ENCODE results near the gene LGI4. TPM values are rescaled to one million over a fixed set of nuclear protein-coding genes. Genes with fewer than 3 reads are reported as not detected.

The LGI4 gene
- total RNA-seq, result 244 TPM

DNA sequence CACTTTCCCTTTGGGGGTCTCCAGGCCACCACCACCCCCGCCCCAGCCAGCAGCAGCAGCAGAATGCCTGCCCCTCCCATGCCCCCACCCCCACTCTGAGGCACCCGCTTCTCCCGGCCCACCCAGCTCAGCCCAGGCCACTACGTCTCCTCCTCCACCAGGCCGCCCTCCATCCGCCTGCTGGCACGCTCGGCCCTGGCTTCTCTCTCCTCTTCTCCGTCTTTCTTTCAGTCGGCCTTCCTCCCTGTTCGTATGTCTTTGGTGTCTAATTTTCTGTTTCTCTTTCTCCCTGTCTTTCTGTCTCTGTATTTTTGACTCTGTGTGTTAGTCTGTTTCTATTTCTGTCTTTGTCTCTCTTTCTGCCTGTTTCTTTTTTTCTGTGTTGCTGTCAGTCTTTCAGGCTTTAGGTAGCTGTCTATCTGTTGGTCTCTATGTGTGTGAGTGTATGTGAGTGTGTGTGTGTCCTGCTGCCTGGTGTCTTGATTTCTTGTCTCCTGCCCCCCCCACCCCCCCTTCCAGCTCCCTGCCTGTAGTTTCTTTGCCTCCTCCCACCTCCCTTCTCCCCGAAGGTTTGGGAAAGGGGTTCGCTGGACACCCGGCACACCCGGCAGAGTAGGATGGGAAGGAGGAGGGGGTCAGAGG is at the start of gene LGI4:
LGI4 (minus strand) TSS at position 459 of the 642 bp plus-strand sequence; CDS start at position 80, 379 bp downstream.
- intact Hi-C loops (cut with DNase I), result no loop called here
- DNase-seq (ENCODE audit: low spot score) (no peak), ATAC-seq (peak; percentile 2)

DNA sequence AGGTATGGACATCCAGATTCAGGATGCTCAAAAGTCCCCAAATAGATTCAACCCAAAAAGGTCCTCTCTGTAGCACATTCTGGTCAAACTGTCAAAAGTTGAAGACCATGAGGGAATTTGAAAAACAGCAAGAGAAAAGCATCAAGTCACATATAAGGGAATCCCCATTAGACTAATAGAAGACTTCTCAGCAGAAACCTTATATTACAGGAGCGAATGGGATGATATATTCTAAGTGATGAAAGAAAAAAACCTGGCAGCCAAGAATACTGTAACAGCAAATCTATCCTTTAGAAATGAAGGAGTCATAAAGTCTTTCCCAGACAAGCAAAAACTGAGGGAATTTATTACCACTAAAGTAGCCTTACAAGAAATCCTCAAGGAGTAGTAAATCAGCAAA is 49.4 kb upstream of the LGI4 start:
- ATAC-seq, result no peak
- intact Hi-C loops (cut with DNase I), result no loop called here
- no peak for DNase-seq (ENCODE audit: low spot score)

DNA sequence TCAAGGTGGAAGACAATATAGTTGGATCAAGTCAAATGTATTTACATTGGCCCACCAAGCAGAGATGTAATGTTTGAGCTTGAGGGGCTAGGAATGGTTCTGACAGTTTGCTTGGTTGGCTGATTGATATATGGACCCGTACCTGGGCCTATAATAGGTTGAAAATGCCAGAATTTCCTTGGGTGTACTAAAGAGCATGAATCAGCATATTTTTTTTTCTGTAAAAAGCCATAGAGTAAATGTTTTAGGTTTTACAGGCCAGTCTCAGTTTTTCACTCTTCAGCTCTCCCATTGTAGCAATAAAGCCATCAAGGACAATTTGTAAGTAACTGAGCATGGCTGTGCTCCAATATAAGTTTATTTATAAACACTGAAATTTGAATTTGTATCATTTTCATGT is 46.5 kb upstream of the LGI4 start:
- DNase-seq (ENCODE audit: low spot score), result no peak
- no peak for ATAC-seq
- intact Hi-C loops (cut with DNase I), result no loop called here

DNA sequence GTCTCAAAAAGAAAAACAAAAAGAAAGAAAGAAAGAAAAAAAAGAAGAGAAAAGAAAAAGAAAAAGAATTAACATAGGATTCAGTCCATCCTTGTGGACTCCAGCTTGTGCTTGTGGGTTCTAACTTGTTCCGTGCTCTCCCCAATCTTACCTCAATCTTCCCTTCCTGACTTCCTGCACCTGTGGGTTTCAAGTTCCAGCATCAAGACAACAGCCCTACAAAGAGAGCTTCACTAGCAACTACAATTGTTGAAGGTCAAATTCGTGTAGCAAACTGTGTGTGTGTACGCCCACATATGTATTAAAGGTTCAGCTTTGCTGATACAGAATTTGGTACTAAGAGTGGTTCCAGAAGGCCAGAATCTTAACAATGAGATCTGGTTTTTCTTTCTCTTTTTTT is 45.0 kb upstream of the LGI4 start:
- intact Hi-C loops (cut with DNase I), result no loop called here
- ATAC-seq (no peak), DNase-seq (ENCODE audit: low spot score) (no peak)

DNA sequence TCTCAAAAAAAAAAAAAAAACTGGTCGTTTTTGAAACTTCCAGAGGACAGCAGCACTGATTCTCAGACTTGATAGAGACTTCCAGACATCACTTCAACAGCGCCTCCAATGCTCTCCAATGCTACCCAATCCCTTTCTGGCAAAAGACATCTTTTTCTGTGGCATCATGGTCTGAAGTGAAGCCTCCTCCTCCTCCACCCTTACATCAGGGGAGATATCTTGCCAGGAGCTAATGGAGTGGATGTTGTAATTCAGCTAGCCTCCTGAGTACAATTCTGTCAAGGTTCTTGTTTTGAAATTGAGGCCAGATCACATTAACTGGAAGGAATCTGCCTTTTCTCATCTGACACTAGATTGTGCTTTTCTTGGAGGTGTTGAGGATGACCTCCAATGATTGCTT is 43.8 kb upstream of the LGI4 start:
- peak; percentile 86 for ATAC-seq
- intact Hi-C loops (cut with DNase I), result no loop called here
- DNase-seq (ENCODE audit: low spot score), result no peak

DNA sequence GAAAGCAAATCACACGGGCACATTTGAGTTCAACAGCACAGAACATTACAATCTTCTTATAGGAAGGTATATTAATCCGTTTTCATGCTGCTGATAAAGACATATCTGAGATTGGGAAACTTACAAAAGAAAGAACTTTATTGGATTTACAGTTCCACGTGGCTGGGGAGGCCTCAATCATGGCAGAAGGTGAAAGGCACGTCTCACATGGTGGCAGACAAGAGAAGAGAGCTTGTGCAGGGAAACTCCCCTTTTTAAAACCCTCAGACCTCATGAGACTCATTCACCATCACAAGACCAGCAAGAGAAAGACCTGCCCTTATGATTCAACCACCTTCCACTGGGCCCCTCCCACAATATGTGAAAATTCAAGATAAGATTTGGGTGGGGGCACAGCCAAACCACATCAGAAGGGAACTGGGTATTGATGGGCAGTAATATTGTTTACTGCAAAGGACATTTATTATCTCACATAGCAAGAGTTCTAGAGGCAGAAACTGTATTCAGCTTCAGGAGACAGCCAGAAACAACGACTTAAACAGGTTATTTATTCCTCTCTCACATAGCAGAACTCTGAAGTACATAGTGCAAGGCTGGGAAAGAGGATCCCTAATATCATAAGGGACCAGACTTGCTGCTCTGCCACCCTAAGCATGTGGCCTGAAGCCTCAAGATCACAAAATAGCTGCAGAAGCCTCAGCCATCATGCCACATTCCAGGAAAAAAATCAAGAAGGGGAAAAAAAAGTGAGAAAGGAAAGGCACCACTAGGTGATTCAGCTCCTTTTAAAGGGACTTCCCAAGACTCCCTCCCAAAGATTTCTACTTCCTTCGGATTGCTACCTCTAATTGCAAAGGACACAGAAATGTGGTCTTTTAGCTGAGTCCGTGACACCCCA is 42.8 kb upstream of the LGI4 start:
- DNase-seq (ENCODE audit: low spot score), result no peak
- intact Hi-C loops (cut with DNase I), result no loop called here
- no peak for ATAC-seq

DNA sequence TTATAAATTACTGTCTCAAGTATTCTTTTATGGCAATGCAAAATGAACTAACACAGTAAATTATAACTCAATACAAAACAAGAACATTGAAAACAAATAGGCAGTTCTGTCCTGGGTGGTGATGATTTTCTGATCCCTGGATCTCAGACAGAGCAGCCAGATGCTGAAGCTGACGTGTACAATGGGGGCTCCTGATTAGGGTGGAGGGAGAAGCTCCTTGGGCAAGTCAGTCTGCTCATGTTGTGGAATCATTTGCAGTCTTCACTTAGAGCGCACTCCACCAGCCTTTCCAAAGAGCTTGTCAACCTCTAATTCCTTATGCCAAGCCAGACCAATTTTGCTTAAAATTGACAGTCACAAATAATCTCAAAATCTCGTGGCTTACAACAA is 41.3 kb upstream of the LGI4 start:
- ATAC-seq (no peak), DNase-seq (ENCODE audit: low spot score) (no peak)
- intact Hi-C loops (cut with DNase I), result no loop called here

DNA sequence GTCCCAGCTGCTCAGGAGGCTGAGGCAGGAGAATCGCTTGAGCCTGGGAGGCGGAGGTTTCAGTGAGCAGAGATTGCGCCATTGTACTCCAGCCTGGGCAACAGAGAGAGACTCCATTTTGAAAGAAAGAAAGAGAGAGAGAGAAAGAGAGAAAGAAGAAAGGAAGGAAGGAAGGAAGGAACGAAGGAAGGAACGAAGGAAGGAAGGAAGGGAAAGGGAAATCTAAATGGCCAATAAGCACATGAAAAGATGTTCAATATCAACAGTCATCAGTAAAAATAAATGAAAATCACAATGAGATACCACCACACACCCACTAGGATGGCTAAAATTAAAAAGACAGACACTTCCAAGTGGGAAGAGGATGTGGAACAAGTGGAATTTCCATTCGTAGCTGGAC is 39.4 kb upstream of the LGI4 start:
- DNase-seq (ENCODE audit: low spot score) (no peak), ATAC-seq (no peak)
- intact Hi-C loops (cut with DNase I), result no loop called here

DNA sequence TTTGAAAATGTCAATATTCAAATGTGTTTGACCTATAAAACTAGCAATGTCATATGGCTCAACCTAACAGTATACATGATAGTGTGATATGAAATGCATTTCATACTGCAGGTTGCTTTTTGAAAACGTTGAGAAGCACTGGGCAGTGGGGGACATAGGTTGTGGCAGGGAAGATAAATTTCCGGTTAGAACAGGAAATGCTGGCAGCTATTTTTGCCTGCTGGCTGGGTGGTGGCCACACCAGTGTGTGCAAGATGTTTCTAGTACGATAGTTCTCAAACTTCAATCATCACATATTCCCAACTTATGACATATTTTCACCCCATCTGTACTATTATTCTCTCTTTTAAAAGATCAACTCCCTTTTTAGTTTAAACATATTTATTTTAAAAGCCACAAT is 36.9 kb upstream of the LGI4 start:
- ATAC-seq, result no peak
- no peak for DNase-seq (ENCODE audit: low spot score)
- intact Hi-C loops (cut with DNase I), result no loop called here

DNA sequence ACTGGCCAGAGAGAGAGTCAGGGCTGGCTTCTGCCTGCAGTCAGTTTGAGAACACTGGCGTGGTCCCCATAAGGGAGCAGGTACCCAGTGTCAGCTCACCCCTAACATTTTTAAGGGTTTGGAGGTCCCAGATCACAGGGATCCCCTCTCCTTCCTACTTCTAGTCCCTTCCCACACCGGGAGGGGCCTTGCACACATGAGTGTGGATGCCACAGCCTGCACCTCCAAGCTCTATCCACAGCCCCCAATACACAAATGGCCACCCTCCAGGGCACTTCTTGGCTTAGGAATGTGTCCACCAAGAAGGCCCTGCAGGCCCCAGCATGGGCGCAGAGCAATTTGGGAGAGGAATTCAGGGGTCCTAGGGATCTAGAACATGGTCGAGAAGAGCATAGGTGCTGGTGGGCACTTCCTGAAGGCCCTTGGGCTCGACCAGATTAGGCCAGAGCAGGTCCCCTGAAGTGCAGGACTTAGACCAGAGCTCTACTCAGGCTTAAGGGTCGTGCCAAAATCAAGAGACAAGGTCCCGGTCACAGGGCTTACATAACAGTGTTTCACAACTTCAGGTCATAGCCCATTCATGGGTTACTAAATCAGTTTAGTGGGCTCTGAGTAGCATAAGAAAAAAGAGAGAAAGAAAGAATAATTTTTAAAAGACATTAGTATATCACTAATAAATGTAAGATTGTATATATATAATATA is 35.7 kb upstream of the LGI4 start:
- ATAC-seq (peak; percentile 85), DNase-seq (ENCODE audit: low spot score) (no peak)
- intact Hi-C loops (cut with DNase I), result no loop called here

DNA sequence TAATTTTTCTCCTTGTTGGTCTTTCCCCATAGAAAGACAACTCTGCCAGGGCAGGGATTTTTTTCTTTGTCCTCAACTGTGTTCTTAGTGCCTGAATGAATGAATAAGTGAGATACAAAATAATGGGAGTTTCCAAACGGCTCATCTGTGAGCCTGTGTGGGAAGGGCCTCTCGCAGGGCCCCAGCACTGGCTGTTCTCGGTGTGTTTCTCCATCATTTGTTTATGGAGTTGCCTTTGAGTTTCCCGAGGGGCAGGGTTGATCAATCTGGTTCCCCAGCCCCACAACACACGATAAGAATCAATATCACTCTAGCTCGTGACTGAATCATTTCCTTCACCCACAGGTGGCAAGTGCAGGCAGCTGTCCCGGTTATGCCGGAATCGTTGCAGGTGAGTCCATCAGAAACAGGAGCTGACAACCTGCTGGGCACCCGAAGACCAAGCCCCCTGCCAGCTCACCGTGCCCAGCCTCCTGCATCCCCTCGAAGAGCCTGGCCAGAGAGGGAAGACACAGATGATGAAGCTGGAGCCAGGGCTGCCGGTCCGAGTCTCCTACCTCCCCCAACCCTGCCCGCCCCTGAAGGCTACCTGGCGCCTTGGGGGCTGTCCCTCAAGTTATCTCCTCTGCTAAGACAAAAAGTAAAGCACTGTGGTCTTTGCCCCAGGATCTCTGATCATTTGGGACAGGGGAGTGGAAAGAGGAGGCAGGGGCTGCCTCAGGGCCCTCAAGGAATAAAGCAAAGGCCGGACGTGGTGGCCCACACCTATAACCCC is 34.5 kb upstream of the LGI4 start:
- ATAC-seq, result peak; percentile 34
- intact Hi-C loops (cut with DNase I), result no loop called here
- DNase-seq (ENCODE audit: low spot score), result no peak

DNA sequence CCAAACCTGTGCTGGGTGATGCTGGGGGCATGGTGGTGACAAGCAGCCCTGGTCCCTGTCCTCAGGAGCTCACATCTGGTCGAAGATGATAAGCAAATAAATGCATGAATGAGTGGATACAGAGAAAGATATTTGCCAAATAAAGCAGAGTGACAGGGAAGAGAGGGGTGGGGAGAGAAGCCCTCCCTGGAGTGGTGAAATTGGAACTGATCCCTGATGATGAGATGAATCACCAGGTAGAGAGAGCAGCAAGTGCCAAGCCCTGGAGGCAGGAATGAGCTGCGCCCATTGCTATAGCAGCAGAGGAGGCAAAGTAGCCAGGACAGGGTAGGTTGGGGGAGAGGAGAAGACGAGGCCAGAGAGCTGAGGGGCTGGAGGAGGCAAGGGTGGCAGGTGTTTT is 33.3 kb upstream of the LGI4 start:
- intact Hi-C loops (cut with DNase I), result no loop called here
- DNase-seq (ENCODE audit: low spot score), result no peak
- no peak for ATAC-seq

DNA sequence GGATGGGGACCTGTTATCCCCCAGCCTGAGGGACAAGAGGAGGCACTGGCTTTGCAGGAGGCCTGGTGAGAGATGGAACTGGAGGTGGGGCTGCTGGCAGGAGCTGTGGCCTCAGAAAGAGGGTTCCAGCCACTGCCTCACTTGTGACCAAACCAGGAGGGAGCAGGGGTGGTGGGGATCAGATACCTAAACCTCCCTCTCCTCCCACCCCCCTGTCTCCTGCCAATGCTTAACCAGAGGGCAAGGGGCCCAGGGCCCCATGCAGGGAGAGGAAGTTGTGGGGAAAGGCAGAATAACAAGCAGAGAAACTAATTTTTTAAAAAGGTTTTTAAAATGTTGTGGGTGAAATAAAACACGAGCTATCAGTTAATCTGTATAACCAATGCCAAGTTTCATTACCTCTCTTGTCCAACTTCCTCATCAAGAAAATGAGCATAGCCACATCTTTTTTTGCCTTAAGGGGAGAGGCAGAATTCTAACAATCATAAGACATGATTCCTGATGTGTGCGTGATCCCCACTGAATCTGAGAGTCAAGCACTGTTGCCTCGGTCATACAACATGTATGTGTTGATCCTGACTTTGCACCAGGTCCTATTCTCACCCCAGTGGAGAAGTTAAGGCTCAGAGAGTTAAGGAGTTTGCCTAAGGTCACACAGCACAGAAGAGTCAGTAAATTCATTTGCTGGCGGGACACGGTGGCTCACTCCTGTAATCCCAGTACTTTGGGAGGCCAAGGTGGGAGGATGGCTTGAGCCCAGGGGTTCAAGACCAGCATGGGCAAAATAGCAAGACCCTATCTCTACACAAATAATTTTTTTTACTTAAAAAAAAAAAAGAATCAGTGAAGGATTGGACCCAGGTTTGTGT is 32.6 kb upstream of the LGI4 start:
- intact Hi-C loops (cut with DNase I), result no loop called here
- ATAC-seq, result no peak
- no peak for DNase-seq (ENCODE audit: low spot score)

DNA sequence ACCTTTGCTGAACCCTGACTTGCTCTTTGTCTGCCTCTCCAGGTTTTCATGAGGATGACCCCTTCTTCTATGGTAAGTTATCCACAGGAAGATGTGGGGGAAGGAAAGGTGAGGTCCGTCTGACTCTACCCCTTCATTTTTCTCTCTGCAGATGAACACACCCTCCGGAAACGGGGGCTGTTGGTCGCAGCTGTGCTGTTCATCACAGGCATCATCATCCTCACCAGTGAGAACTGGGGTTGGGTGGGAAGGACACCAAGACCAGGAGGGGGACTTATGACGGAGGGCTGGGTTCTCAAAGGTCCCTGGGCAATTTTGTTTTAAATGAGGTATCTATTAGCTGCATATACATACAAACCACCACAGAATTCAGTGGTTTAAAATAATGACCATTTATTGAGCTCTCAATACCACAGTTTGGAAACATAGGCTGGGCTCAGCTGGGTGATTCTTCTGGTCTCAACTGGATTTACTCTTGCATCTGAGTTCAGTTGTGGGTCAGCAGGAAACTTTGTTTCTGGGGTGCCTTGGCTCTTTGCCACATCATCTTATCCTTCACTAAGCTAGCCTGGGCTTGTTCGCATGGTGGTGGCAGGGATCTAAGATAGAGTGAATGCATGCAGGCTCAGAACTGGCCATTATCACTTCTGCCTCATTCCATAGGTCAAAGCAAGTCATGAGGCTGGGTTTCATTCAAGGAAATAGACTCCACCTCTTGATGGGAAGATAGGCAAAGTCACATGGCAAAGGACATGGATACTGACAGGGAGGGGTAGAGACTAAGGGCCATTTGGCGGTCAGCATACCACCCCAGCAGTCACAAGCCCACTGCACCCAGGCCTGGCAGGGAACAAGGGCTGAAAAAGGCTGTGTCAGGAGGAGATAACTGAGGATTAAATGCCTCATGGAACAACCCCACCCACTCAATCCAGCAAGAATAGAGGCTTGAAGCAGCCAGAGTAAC is 31.5 kb upstream of the LGI4 start:
- ATAC-seq, result no peak
- intact Hi-C loops (cut with DNase I), result no loop called here
- DNase-seq (ENCODE audit: low spot score), result peak; percentile 25

DNA sequence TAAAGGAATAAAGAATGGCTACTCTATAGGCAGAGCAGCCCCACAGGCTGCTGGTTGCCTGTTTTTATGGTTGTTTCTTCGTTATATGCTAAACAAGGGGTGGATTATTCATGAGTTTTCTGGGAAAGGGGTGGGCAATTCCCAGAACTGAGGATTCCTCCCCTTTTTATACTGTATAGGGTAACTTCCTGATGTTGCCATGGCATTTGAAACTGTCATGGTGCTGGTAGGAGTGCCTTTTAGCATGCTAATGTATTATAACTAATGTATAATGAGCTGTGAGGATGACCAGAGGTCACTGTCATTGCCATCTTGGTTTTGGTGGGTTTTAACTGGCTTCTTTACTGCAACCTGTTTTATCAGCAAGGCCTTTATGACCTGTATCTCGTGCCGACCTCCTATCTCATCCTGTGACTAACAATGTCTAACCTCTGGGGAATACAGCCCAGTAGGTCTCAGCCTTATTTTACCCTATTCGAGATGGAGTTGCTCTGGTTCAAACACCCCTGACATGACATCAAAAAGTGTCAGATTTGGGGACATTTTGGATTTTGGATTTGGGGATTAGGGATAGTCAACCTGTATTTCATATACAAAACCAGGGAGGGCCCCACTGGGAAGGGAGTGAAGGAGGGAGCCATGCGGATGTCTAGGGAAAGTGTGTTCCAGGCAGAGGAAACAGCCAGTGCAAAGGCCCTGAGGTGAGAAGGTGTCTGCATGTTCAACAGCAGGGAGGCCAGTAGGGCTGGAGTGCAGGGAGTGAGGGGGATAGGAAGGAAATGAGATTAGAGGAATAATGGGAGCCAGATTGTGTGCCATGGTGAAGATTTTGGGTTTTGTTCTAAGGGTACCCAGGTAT is 30.6 kb upstream of the LGI4 start:
- intact Hi-C loops (cut with DNase I), result no loop called here
- ATAC-seq (no peak), DNase-seq (ENCODE audit: low spot score) (peak; percentile 25)

DNA sequence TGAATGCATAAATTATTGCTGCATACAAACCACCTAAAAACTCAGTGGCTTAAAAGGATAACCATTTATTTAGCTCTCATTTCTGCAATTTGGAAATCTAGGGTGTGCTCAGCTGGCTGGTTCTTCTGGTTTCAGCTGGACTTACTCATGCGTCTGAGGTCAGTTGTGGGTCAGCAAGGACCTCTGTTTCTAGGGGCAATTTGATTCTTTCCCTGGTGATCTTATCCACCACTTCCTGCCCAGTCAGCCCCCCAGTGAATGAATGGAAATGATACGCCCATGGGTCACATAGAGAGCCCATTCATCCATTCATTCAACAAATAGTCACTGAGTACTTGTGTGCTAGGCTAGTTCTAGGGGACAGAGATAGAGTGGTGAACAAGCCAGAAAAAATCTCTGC is 29.6 kb upstream of the LGI4 start:
- ATAC-seq, result no peak
- DNase-seq (ENCODE audit: low spot score), result no peak
- intact Hi-C loops (cut with DNase I), result no loop called here
